ENCODE results near the gene KLHL2.

The KLHL2 gene

DNA sequence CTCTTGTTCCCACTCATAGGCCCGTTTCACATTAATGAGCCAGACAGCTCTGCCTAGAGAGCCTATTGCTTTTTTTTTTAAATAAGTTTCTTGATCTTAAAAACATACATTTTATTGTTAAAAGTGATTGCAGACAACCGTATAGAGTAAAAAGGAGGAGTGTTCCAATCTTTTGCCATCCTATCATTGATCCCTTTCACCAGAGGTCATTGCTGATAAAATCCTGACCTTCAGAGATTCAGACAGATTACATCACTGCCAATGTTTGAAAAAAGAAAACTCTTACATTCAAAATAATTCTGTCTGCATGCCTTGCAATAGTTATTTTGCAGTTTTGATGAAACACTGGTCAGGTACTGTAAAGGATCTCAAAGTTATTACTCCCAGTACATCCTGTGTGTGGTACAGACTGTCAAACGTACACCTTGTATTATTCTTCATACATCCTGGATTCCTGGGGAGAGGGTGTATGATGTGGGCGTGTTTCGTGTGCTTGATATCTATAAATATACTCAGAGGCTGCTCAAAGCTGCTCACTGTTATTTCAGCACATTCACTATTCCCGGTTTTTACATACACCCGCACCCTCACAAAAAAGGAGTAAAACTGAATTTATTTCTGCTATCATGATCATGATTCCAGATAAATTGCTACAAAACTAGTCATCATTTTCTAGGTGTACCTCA is 15.4 kb upstream of the KLHL2 start:
- Histone ChIP-seq H3K4me3 (ENCODE audit: insufficient read length, low read depth) (no peak overlapping the region), H3K27me3 (ENCODE audit: insufficient read depth, insufficient read length) (no peaks in the 10 kb centered on the region), H3K9ac (ENCODE audit: insufficient read length, low read depth) (no peak overlapping the region), H3K4me1 (ENCODE audit: insufficient read depth, insufficient read length) (no peaks in the 10 kb centered on the region), H3K36me3 (ENCODE audit: insufficient read depth, insufficient read length, low read length) (no peaks in the 10 kb centered on the region), H3K9me3 (ENCODE audit: insufficient read depth, low read length) (no peaks in the 10 kb centered on the region)
- DNase-seq (ENCODE audit: low read depth, low spot score), result no peak
- TF ChIP-seq SUZ12 (IDR thresholded peaks at IDR 0.05; ENCODE audit: extremely low read depth, insufficient read depth, insufficient read length), result no peak
- TF ChIP-seq ZNF274 (IDR thresholded peaks at IDR 0.05; ENCODE audit: low read depth, low read length), result no peak
- no peak for TF ChIP-seq YY1 (IDR thresholded peaks at IDR 0.05; ENCODE audit: insufficient read depth, insufficient read length)

- Histone ChIP-seq H3K36me3 (ENCODE audit: insufficient read depth, insufficient read length, low read length) (no peaks in the 10 kb centered on the region), H3K27me3 (ENCODE audit: insufficient read depth, insufficient read length) (no peaks in the 10 kb centered on the region), H3K9me3 (ENCODE audit: insufficient read depth, low read length) (no peaks in the 10 kb centered on the region), H3K4me1 (ENCODE audit: insufficient read depth, insufficient read length) (no peaks in the 10 kb centered on the region), H3K4me3 (ENCODE audit: insufficient read length, low read depth) (no peak overlapping the region), H3K9ac (ENCODE audit: insufficient read length, low read depth) (no peak overlapping the region)
- DNase-seq (ENCODE audit: low read depth, low spot score), result no peak
- TF ChIP-seq ZNF274 (IDR thresholded peaks at IDR 0.05; ENCODE audit: low read depth, low read length) (no peak), YY1 (IDR thresholded peaks at IDR 0.05; ENCODE audit: insufficient read depth, insufficient read length) (no peak), SUZ12 (IDR thresholded peaks at IDR 0.05; ENCODE audit: extremely low read depth, insufficient read depth, insufficient read length) (no peak)
Measured at GRCh38 chr4:165192500-165192898, 14.9 kb upstream of the KLHL2 start.

GRCh38 chr4:165192956-165193355 is 14.4 kb upstream of the KLHL2 start:
- DNase-seq (ENCODE audit: low read depth, low spot score), result no peak
- Histone ChIP-seq H3K27me3 (ENCODE audit: insufficient read depth, insufficient read length) (no peaks in the 10 kb centered on the region), H3K36me3 (ENCODE audit: insufficient read depth, insufficient read length, low read length) (no peaks in the 10 kb centered on the region), H3K4me1 (ENCODE audit: insufficient read depth, insufficient read length) (no peaks in the 10 kb centered on the region), H3K4me3 (ENCODE audit: insufficient read length, low read depth) (no peak overlapping the region), H3K9ac (ENCODE audit: insufficient read length, low read depth) (no peak overlapping the region), H3K9me3 (ENCODE audit: insufficient read depth, low read length) (no peaks in the 10 kb centered on the region)
- TF ChIP-seq SUZ12 (IDR thresholded peaks at IDR 0.05; ENCODE audit: extremely low read depth, insufficient read depth, insufficient read length) (no peak), YY1 (IDR thresholded peaks at IDR 0.05; ENCODE audit: insufficient read depth, insufficient read length) (no peak), ZNF274 (IDR thresholded peaks at IDR 0.05; ENCODE audit: low read depth, low read length) (no peak)

- no peak for DNase-seq (ENCODE audit: low read depth, low spot score)
- Histone ChIP-seq H3K36me3 (ENCODE audit: insufficient read depth, insufficient read length, low read length) (no peaks in the 10 kb centered on the region), H3K9ac (ENCODE audit: insufficient read length, low read depth) (no peak overlapping the region), H3K4me1 (ENCODE audit: insufficient read depth, insufficient read length) (no peaks in the 10 kb centered on the region), H3K27me3 (ENCODE audit: insufficient read depth, insufficient read length) (no peaks in the 10 kb centered on the region), H3K9me3 (ENCODE audit: insufficient read depth, low read length) (no peaks in the 10 kb centered on the region), H3K4me3 (ENCODE audit: insufficient read length, low read depth) (no peak overlapping the region)
- TF ChIP-seq SUZ12 (IDR thresholded peaks at IDR 0.05; ENCODE audit: extremely low read depth, insufficient read depth, insufficient read length) (no peak), ZNF274 (IDR thresholded peaks at IDR 0.05; ENCODE audit: low read depth, low read length) (no peak), YY1 (IDR thresholded peaks at IDR 0.05; ENCODE audit: insufficient read depth, insufficient read length) (no peak)
Measured at GRCh38 chr4:165194368-165194767, 13.0 kb upstream of the KLHL2 start.

DNA sequence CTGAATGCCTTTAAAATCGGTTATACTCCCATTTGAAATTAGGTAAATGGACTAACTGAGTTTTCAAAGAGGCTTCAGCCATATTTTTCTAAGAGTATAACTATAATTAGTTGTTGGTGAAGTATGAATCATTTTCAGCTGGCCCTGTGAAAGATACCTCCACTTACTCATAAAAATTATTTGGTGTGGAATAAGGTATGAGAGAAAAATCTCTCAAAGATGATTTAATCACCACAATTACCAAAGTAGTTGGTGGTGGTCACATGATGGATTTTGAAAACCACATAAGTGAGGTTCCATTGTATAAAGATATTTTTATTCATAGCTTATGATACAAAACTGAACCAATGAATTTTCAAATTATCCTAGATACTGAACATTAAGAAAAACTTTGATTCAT is 9.0 kb upstream of the KLHL2 start:
- H3K36me3 ChIP-seq (ENCODE audit: insufficient read depth, insufficient read length, low read length), result no peaks in the 10 kb centered on the region
- TF ChIP-seq ZNF274 (IDR thresholded peaks at IDR 0.05; ENCODE audit: low read depth, low read length), result no peak
- TF ChIP-seq SUZ12 (IDR thresholded peaks at IDR 0.05; ENCODE audit: extremely low read depth, insufficient read depth, insufficient read length), result no peak
- TF ChIP-seq YY1 (IDR thresholded peaks at IDR 0.05; ENCODE audit: insufficient read depth, insufficient read length), result no peak
- H3K4me3 ChIP-seq (ENCODE audit: insufficient read length, low read depth), result no peak overlapping the region
- H3K9ac ChIP-seq (ENCODE audit: insufficient read length, low read depth), result no peak overlapping the region
- H3K4me1 ChIP-seq (ENCODE audit: insufficient read depth, insufficient read length), result no peaks in the 10 kb centered on the region
- H3K27me3 ChIP-seq (ENCODE audit: insufficient read depth, insufficient read length), result no peaks in the 10 kb centered on the region
- no peaks in the 10 kb centered on the region for H3K9me3 ChIP-seq (ENCODE audit: insufficient read depth, low read length)
- DNase-seq (ENCODE audit: low read depth, low spot score), result no peak

- no peak for DNase-seq (ENCODE audit: low read depth, low spot score)
- Histone ChIP-seq H3K9ac (ENCODE audit: insufficient read length, low read depth) (no peak overlapping the region), H3K4me3 (ENCODE audit: insufficient read length, low read depth) (no peak overlapping the region), H3K27me3 (ENCODE audit: insufficient read depth, insufficient read length) (no peaks in the 10 kb centered on the region), H3K36me3 (ENCODE audit: insufficient read depth, insufficient read length, low read length) (no peaks in the 10 kb centered on the region), H3K4me1 (ENCODE audit: insufficient read depth, insufficient read length) (no peaks in the 10 kb centered on the region), H3K9me3 (ENCODE audit: insufficient read depth, low read length) (no peaks in the 10 kb centered on the region)
- no peak for TF ChIP-seq SUZ12 (IDR thresholded peaks at IDR 0.05; ENCODE audit: extremely low read depth, insufficient read depth, insufficient read length)
- TF ChIP-seq ZNF274 (IDR thresholded peaks at IDR 0.05; ENCODE audit: low read depth, low read length), result no peak
- no peak for TF ChIP-seq YY1 (IDR thresholded peaks at IDR 0.05; ENCODE audit: insufficient read depth, insufficient read length)
Measured at GRCh38 chr4:165199286-165199685, 8.1 kb upstream of the KLHL2 start.

GRCh38 chr4:165199722-165200121 is 7.6 kb upstream of the KLHL2 start:
- no peak for DNase-seq (ENCODE audit: low read depth, low spot score)
- Histone ChIP-seq H3K4me3 (ENCODE audit: insufficient read length, low read depth) (no peak overlapping the region), H3K9me3 (ENCODE audit: insufficient read depth, low read length) (no peaks in the 10 kb centered on the region), H3K4me1 (ENCODE audit: insufficient read depth, insufficient read length) (no peaks in the 10 kb centered on the region), H3K9ac (ENCODE audit: insufficient read length, low read depth) (no peak overlapping the region), H3K36me3 (ENCODE audit: insufficient read depth, insufficient read length, low read length) (no peaks in the 10 kb centered on the region), H3K27me3 (ENCODE audit: insufficient read depth, insufficient read length) (no peaks in the 10 kb centered on the region)
- TF ChIP-seq YY1 (IDR thresholded peaks at IDR 0.05; ENCODE audit: insufficient read depth, insufficient read length), result no peak

Data from NT2/D1 (cell line).